ENCODE results near the gene ANKRD29.
"Not testable (repeated sequence)": the region's sequence is repeated elsewhere in the genome, so short reads cannot be mapped to it uniquely, and the experiment has no call there.

Gene ANKRD29

DNA sequence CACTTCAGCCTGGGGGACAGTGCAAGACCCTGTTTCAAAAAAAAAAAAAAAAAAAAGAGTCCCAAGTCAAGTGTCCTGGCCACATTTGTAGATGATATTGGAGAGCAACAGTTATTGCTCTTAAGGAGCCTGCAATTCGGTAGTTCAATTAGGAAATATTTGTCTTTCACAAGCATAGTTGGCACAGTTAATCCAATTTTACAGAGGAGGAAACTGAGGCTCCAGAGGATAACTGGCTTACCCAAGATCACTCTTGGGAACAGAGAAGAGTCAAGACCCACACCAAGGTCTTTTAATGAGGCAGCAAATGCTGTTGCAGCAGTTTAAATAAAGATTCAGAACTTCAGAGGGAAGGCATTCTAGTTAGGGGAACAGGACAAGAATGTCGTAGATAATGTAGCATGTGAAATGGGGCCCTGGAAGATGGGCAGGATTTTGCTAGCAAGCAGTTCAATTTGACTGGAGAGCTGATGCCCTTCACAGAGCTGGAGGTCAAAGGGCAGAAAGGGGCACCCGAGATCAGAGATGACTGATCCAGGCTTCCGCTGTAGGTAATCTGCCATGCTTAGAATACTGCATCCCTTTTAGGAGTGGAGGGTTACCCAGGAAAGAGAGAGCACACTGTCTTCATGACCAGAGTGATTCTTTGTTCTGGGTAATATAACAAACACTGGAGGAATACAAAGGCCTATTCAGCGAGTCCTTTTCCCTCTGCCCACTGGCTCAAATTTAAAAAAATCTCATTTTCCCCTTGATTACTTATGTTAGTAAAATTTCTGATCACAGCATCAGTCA, 79.4 kb downstream of the ANKRD29 start:
- peak; percentile 93 for DNase-seq (ENCODE audit: low spot score)

DNA sequence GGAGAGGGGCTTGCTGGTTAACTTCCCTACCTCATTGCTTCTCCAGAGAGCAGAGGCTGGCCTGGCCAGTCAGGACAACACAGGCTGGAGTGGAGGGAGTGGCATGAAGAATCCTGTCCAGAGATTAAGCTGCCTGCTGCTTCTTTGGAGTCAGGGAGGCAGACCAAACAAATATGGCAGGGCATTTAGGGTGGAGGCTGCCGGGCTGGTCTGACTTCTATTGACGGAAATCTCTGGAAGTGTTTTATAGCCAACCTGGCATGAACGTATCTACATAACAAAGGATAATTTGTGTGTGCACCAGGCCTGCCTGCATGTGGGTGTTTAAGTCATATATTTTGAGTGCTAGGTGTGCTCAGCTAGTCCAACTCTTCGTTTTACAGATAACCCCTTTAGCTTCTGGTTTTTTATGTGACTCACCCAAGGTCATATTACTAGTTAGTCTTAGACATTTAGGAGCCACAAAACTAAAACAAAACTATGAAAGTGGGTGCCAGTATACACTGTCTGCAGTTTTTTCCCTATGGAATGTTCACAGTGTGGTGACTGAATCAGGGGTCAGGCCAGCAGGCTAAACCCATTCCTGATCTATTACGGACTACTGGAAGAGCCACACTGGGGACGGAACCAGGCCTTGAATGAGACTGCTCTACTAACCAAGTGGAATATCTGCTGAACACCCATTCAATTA, 81.9 kb downstream of the ANKRD29 start:
- DNase-seq (ENCODE audit: low spot score) = no peak

DNA sequence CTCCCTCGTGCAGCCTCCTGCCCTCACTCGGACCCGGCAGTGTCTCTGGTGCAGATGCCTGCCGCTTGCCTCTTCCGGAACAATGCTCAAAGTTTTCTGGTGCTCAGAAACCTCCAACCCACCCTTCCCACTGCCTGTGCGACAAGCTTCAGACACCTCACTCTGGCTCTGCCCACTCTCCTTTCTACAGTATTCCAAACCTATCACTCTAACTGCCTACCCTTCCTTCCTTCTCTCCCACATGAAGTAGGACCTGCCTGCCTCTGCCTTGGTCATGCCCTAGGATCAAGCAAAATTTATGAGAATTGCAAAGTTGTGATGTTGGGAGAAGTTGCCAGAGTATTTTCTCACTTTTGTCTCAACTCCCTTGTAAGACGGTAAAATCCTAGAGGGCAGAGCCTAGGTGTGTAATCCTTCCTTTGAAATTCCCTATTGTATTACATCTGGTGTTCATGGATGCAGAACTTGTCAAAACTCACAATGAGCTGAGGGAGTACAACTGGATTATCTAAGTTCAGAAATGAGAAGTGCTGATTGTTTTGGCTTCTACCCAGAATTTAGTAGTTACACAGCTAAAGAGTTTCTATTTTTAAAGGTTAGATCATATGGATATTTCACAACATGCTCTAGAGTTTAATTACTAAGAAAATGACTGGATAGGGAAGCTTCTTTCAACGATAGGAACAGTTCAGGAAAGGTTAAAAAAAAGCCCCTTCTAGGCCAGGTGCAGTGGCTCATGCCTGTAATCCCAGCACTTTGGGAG, 83.6 kb downstream of the ANKRD29 start:
- DNase-seq (ENCODE audit: low spot score) = no peak

DNA sequence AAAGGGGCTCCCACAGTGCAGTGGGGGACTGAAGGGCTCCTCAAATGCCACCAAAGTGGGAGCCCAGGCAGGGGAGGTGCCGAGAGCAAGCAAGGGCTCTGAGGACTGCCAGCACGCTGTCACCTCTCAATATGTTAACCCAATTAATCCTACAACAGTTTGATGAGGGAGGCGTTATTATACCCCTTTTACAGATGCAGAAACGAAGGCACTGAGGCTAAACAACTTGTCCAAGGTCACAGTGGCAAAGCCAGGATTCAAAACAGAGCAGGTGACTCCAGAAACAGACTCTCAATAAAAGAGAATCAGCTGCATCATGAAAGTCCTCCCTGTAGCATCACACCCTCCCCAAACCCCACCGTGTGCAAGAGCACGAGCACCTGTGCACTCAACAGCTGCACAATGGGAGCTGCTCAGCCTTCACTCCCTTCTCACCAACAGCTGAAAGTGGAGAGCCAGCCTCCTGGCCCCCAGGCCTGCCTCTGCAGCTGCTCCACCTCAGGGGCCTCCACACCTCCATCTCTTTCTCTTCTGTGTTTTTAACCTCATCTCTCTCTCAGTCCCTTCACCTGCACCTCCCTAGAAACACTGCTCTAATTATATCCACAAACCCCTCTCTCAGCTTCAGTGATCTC, 84.5 kb downstream of the ANKRD29 start:
- DNase-seq (ENCODE audit: low spot score) = no peak

DNA sequence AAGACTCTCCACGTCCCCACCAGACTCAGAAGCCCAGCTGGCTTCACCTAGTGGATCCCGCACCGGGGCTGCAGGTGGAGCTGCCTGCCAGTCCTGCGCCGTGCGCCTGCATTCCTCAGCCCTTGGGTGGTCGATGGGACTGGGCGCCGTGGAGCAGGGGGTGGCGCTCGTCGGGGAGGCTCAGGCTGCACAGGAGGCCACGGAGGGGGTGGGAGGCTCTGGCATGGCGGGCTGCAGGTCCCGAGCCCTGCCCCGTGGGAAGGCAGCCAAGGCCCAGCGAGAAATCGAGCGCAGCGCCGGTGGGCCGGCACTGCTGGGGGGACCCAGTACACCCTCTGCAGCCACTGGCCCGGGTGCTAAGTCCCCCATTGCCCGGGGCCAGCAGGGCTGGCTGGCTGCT, 85.2 kb downstream of the ANKRD29 start:
- not testable (repeated sequence) for DNase-seq (ENCODE audit: low spot score)

DNA sequence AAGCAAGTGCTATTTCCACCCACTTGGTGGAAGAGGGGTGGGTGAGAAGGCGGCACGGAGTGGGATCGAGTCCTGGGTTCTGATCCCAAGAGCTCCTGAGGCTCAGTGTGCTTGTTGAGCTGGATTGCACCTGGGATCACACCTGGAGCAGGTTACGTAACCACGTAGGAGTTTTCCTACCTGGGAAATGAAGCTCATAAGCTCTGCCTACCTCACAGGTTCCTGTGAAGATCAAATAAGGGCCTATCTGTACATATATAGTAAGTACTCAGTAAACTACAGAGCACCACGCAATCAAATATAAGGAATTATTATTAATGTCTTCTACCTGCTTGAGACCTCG, 87.4 kb downstream of the ANKRD29 start:
- DNase-seq (ENCODE audit: low spot score) = no peak

DNA sequence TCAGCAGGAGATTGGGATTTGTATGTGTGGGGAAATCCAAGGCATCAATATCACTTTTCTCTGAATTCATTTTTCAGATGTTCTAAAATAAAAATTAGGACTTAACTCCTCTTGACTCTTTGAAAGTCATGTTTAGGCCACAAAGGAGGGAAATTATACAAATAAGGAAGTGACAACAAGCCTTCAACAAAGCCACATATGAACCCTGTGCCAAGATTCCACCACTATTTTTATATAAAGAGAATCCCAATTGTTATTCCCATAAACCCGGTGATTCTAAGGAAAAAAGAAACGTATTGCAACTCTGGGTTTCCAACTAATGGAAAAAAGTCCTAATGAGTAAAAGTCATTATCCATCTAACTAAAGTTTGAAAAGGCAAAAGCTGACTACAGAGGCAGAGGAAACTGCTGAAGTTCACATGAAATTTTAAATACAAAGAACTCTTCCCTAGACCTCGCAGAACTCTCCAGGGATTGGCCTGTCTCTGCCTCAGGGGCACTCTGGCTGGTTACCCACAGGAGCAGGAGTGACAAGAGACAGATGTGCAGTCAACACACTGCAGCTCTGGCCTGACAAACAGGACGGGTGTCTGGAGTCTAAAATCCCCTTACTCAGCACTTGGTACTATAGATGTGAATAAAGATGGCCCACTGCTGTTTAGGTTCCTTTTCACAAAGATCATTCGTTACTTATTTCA, 88.0 kb downstream of the ANKRD29 start:
- DNase-seq (ENCODE audit: low spot score) = no peak

DNA sequence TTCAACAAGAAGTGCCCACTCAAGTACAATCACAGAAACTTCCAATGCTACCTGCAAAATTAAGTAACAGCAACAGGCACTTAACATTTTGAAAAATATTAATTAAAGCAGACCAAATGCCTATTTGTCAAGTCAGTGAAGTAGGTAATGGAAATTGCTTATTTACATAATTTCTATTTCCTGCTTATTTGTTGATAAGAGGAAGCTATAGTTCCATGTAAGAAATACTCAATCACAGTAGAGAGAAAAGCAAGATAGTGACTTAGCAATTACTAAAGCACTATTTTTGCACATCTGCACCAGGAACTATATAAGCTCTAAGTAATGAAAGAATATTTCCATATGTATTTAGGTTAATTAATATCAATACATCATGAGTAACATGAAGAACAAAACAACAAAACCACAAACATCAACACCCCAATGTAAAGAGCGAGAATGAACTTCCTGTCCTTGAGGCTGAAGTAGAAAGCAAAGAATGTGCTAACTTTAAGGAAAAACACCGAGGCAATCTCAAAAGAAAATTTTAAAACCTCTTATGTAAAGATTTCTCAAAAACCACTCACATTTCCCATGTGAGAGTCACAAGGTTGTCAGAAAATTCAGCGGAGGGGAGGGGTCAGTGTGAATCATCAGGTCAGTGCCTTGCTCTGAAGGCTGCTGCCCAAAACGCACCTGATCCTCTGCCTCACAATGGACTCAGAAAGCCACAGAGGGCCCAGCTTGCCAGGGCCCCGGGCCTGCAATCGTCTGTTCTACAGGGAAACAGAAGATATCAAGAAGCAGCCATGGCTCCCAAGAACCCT, 88.9 kb downstream of the ANKRD29 start:
- DNase-seq (ENCODE audit: low spot score) = no peak

DNA sequence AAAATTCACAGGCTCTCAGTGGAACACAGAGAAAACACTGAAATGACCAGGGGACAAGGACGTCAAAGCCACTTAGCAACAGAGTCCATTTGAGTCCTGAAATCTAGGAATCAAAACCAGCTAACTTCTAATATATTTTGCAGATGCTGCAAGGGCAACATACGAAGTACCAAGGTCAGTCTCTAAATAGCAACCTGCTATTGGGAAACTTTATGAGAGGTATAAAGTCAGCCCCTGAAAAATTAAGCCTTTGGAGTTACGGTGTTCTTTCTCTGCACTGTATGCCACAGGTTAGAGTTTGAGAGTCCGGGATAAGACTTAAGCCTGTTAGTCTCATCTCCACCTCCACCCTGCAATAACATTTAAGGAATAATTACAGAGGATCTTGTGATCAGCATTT, 89.7 kb downstream of the ANKRD29 start:
- no peak for DNase-seq (ENCODE audit: low spot score)

DNA sequence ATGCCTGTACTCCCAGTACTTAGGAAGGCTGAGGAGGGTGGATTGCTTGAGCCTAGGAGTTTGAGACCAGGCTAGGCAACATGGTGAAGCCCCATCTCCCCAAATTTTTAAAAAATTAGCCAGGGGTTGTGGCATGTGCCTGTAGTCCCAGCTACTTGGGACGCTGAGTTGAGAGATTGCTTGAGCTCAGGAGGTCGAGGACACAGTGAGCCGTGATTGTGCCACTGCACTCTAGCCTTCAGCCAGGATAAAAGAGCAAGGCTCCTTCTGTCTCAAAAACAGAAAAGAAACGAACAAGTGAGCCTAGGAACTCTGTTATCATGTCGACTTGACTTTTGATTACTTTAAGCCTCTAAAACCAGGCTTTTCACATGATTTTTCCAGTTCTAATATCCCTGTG, 90.1 kb downstream of the ANKRD29 start:
- no peak for DNase-seq (ENCODE audit: low spot score)

DNA sequence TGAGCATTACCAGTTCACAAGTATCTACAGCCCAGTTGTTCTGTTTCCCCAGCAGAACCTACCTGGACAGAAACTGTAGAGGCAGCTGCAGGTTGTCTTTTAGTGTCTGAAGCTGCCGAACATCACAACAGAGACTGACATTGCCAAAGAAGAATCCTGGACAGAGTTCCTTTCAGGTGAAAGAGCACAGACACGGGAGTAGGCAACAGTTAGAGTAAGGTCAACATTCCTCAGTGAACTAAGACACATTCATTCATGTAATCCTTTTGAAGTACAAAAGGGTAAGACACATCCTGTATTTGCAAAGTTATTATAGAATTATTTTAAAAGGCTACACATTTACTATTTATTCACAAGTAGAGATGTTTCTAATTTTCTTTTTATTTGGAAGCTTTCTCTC, 90.7 kb downstream of the ANKRD29 start:
- DNase-seq (ENCODE audit: low spot score) = no peak

DNA sequence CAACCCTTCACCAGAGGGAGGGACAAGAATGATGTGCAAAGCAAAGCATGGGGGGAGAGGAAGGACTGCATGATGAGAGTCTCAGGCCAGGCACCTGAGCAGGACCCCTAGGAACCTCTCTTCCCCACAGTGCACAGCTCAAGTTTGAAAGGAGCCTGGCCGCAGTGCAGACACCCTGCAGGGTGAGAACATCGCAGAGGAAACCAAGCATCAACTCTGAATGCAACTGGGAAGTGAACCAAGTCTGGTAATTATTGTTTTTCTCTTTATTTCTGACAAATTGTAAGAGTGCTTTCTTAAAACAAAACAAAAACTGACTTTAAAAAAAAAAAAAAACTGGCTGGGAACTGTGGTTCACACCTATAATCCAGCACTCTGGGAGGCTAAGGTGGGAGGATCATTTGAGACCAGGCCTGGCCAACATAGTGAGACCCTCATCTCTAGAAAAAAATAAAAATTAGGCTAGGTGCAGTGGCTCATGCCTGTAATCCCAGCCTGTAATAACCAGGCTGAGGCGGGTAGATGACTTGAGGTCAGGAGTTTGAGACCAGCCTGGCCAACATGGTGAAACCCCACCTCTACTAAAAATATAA, 91.7 kb downstream of the ANKRD29 start:
- no peak for DNase-seq (ENCODE audit: low spot score)

DNA sequence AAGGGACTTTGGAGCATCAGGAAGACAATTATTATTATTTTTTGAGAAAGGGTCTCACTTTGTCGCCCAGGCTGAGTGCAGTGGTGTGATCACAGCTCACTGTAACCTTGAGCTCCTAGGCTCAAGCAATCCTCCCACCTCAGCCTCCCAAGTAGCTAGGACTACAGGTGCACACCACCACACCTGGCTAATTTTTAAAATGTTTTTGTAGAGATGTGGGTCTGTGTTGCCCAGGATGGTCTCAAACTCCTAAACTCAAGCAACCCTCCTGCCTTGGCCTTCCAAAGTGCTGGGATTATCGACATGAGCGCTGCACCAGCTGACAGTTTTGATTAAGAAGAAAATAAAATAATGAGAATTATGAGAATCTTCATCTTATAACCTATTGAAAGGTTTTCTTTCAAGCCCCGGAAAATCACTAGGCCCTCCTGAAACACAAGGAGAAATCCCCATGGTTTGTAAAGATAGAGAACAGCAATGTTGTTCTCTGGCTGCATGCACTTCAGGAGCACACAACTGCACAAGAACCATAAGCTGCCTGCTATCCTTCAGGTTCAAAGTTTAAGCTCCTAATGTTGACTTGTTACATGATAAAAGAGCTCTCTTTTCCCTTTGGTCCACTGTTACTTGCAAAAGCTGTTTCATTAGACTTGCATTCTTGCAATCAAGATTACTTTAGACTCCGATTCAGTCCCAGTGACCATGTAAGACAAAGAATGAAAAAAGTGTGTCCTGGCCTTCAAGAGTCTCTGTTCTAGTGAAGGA, 93.2 kb downstream of the ANKRD29 start:
- no peak for DNase-seq (ENCODE audit: low spot score)

DNA sequence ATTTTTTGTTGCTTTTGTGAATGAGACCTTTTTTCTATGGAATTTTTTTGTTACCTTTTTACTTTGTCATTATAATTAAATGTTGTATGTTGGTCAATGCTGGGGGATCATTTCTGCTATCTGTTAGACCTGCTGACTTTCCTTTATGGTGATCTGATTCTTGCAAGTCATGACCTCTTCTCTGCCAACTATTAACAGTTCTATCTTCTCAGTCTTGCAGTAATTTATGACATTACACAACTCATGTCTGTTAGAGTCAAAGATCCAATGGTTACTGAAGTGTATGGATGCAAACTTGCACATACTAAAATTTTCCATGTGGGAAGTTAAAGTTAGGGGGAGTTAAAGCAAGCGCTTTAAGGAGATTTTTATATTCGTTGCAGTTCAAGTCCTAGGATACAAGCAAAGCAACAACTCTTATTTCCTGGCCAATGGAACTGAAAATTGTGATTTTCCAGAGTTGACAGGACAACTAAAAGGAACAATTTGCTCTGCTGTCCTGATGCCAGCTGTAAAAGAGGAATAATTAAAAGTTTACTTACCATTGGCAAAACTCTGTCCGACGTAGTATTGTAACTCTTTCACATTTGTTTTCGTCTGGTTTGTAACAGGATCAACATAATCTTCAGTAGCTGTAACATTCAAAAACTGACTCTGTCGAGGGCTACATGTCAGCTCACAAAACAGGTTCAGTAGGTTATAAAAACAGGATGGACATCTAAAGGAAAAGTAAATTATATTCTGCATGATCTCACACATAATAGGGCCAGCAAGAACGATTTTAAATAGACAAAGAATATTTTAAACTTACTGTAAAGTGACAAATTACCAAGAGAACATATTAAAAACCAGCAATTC, 94.2 kb downstream of the ANKRD29 start:
- DNase-seq (ENCODE audit: low spot score) = no peak

DNA sequence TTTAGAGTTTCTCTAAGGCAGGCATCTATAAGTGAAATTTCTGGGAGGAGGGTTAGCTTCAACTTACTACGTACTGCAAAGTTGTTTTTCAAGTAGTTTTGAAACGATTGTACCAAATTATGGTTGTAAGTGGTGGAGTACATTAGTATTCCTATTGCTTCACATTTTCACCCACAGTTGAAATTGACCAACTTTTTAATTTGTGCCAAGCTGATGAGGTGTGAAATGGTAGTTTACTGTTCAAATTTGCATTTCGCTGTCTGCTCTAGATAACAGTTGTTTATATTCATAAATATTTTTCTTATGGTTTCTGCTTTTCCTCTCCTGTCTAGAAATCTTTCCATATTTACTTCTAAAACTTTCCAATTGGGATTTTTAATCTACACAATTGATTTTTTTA, 95.0 kb downstream of the ANKRD29 start:
- no peak for DNase-seq (ENCODE audit: low spot score)

DNA sequence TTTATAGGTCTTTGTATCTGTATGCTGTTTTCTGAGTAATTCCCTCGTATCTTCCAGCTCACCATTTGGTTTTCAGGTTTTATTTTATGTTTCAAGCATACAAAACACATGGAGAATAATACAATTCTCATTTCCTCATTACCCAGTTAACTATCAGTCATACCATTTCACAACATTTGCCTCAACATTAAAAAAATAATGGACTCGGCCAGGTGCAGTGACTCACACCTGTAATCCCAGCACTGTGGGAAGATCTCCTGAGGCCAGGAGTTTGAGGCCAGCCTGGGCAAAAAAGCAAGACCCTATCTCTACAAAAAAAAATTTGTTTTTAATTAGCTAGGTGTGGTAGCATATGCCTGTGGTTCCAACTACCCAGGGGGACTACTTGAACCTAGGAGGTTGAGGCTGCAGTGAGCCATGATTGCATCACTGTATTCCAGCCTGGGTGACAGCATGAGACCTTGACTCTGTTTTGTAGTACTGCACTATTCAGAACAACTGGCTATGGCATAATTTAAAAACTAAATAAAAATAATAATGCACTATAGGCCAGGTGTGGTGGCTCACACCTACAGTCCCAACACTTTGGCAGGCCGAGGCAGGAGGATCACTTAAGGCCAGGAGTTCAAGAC, 96.7 kb downstream of the ANKRD29 start:
- DNase-seq (ENCODE audit: low spot score) = no peak

DNA sequence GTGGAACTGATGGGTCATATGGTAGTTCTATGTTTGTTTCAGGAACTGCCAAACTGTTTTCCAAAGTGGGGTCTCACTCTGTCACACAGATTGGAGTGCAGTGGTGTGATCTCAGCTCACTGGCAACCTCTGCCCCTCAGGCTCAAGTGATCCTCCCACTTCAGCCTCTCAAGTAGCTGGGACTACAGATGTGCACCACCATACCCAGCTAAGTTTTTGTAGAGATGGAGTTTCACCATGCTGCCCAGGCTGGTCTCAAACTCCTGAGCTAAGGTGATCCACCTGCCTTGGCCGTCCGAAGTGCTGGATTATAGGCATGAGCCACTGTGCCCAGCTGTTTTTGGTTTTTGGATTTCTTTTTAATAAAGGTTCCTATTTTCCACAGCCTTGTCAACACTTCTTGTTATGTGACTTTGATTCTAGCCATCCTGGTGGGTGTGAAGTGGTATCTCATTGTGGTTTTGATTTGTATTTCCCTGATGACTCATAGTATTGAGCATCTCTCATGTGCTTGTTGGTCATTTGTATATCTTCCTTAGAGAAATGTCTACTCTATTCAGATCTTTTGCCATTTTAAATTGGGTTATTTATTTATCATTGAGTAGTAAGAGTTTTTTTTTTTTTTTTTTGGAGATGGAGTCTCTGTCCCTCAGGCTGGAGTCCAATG, 99.2 kb downstream of the ANKRD29 start:
- DNase-seq (ENCODE audit: low spot score) = no peak

DNA sequence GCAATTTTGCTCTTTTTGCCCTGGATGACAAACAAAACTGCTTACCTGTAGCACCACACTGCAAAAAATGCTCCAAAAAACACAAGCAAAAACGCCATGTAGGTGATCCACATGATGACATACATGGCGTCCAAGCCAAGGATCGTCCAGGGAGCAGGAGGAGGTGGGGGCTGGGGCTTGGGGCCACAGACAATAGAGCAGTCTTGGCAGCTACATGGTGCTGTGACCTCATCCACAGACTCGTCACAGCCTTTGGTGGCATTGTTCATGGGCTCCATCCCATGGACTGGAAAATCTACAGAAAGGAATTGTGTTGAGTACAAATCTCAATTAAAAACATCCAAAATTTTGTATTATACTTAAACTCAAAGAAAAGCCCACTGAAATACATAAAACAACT, 102.5 kb downstream of the ANKRD29 start:
- DNase-seq (ENCODE audit: low spot score) = peak; percentile 91

All from globus pallidus (tissue), 1 donor.